Esophagus squamous epithelium (tissue), 4 donors: ENCODE measurements around the gene RAPGEF1.

Source experiments
- CTCF ChIP-seq, 6 experiments: fragments of 450-650 bp in 4 of 6; fragments of 200-600 bp in 2 of 6; sonication (generic) in 2 of 6; IDR thresholded peaks; one replicate each; pipeline ENCODE4 v1.5.1; 2016 to 2019; ENCODE audit warnings: antibody characterized with exemption in 6 of 6, mild to moderate bottlenecking in 4 of 6, moderate library complexity in 4 of 6
- POLR2A ChIP-seq, 4 donors: fragments of 450-650 bp; IDR thresholded peaks; one replicate each; pipeline ENCODE4 v1.6.1; 2017; ENCODE audit warnings: antibody characterized with exemption in 4 of 4, mild to moderate bottlenecking in 4 of 4, moderate library complexity in 3 of 4

GRCh38 chr9:131624636-131625507 lies 115.0 kb downstream of the RAPGEF1 start:
- TF ChIP-seq CTCF (IDR thresholded peaks at IDR 0.05): no peak
- TF ChIP-seq POLR2A (IDR thresholded peaks at IDR 0.05): no peak
